Esophagus squamous epithelium (tissue), 5 donors: ENCODE measurements around the gene CCDC61. TPM values are rescaled to one million over a fixed set of nuclear protein-coding genes. Genes with fewer than 3 reads are reported as not detected.

Source experiments
- DNase-seq: peaks from one replicate; lab custom pipeline; 2025; lab: John Stamatoyannopoulos, UW
- H3K27ac ChIP-seq, 4 donors: fragments of 200-600 bp; sonication (generic); one replicate each; pipeline ENCODE4 v1.5.1; 2016 to 2019; ENCODE audit warnings: mild to moderate bottlenecking in 1 of 4
- H3K27me3 ChIP-seq, 4 donors: fragments of 200-600 bp; sonication (generic); 1 replicate in 3 of 4; 2 replicates in 1 of 4; pipeline versions ENCODE4 v1.5.1 to v1.6.0; 2017 to 2021; ENCODE audit warnings: antibody characterized with exemption in 1 of 4
- H3K36me3 ChIP-seq, 3 donors: fragments of 200-600 bp; sonication (generic); one replicate each; pipeline ENCODE4 v1.5.1; 2016 to 2019
- H3K4me1 ChIP-seq, 3 donors: fragments of 200-600 bp; sonication (generic); one replicate each; pipeline ENCODE4 v1.5.1; 2017 to 2019
- H3K4me3 ChIP-seq, 4 donors: fragments of 200-600 bp; sonication (generic); 1 replicate in 3 of 4; 2 replicates in 1 of 4; pipeline ENCODE4 v1.5.1; 2016 to 2019; ENCODE audit warnings: mild to moderate bottlenecking in 2 of 4, moderate library complexity in 1 of 4
- H3K9me3 ChIP-seq, 3 donors: fragments of 200-600 bp; sonication (generic); one replicate each; pipeline ENCODE4 v1.5.1; 2016 to 2019
- POLR2A ChIP-seq, 4 donors: fragments of 450-650 bp; IDR thresholded peaks; one replicate each; pipeline ENCODE4 v1.6.1; 2017; ENCODE audit warnings: antibody characterized with exemption in 4 of 4, mild to moderate bottlenecking in 4 of 4, moderate library complexity in 3 of 4
- WGBS, 2 donors: methylation state at CpG; one replicate each; pipeline ENCODE4 v1.1.5; 2018; 5-methylcytosine and 5-hydroxymethylcytosine counted together
- intact Hi-C: fragments of 100-400 bp; cut with DNase I; formaldehyde crosslinking; loops from one replicate; pipeline ENCODE4 v1.15.0; 2022
- small RNA-seq, 4 donors: library from RNA; depleted of rRNA; stranded (forward); fragments of <200 nt; gene quantifications; one replicate each; pipeline ENCODE3, GENCODE V24; 2016
- total RNA-seq, 4 donors: library from RNA; depleted of rRNA; stranded (reverse); fragments of >200 nt; gene quantifications; one replicate each; pipeline ENCODE4 v1.1.0, GENCODE V29; 2016
- TF ChIP-seq, protein P1 (sequence below), 6 experiments: fragments of 450-650 bp in 4 of 6; fragments of 200-600 bp in 2 of 6; sonication (generic) in 2 of 6; IDR thresholded peaks; one replicate each; pipeline ENCODE4 v1.5.1; 2016 to 2019; ENCODE audit warnings: antibody characterized with exemption in 6 of 6, mild to moderate bottlenecking in 4 of 6, moderate library complexity in 4 of 6
- donor health status: DM: yes; HTN: yes; CAD: no.

Gene CCDC61
- total RNA-seq, 4 donors from 2014 or later, result 5.9 to 9.5 (median 7.4) TPM

GRCh38 chr19:46067691-46068090, 72.4 kb downstream of the CCDC61 start:
- H3K36me3 ChIP-seq, result no peaks in the 10 kb centered on the region
- H3K27me3 ChIP-seq, result peaks cover 0 to 77% (median 0%) of the 10 kb centered on the region in 4 donors
- H3K27ac ChIP-seq, result no peak overlapping the region
- intact Hi-C loops, result no loop called here
- no peak overlapping the region for H3K4me3 ChIP-seq
- no peaks in the 10 kb centered on the region for H3K9me3 ChIP-seq
- DNase-seq, result no peak
- no peak for TF ChIP-seq POLR2A (IDR thresholded peaks at IDR 0.05)
- TF ChIP-seq, protein P1, sequence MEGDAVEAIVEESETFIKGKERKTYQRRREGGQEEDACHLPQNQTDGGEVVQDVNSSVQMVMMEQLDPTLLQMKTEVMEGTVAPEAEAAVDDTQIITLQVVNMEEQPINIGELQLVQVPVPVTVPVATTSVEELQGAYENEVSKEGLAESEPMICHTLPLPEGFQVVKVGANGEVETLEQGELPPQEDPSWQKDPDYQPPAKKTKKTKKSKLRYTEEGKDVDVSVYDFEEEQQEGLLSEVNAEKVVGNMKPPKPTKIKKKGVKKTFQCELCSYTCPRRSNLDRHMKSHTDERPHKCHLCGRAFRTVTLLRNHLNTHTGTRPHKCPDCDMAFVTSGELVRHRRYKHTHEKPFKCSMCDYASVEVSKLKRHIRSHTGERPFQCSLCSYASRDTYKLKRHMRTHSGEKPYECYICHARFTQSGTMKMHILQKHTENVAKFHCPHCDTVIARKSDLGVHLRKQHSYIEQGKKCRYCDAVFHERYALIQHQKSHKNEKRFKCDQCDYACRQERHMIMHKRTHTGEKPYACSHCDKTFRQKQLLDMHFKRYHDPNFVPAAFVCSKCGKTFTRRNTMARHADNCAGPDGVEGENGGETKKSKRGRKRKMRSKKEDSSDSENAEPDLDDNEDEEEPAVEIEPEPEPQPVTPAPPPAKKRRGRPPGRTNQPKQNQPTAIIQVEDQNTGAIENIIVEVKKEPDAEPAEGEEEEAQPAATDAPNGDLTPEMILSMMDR (IDR thresholded peaks at IDR 0.05), result no peak
- H3K4me1 ChIP-seq, result peaks cover 0 to 48% (median 9%) of the 10 kb centered on the region in 3 donors
- WGBS, 2 donors, result 70% methylated on average over 1 of the region's 1 CpG; no CpG with 5 or more reads in 1 of the 2 donors

Small RNAs within 50 kb of the gene (small RNA-seq; reads per million reads assigned to genes)
- gene MIR769, result 61.3 to 111 (median 86.2) reads per million in 4 donors

Other genes with a start within 250 kb of the CCDC61 start
- gene SIX5, start 226.2 kb upstream of the CCDC61 start, total RNA-seq, result 10 to 100 TPM in 2 of 4 donors, 1 to 10 TPM in 2; 5.8 to 13.5 (median 10.1) TPM
- 10 to 100 TPM; 15.8 to 36.6 (median 17.2) TPM for gene DMPK, start 213.0 kb upstream of the CCDC61 start, total RNA-seq
- 10 to 100 TPM in 3 of 4 donors, 1 to 10 TPM in 1; 9.1 to 32.2 (median 23.5) TPM for gene DMWD, start 202.6 kb upstream of the CCDC61 start, total RNA-seq
- gene RSPH6A, start 180.2 kb upstream of the CCDC61 start, total RNA-seq, result under 1 TPM in 1 of 4 donors, not detected in 3; 0.19 TPM
- 10 to 100 TPM; 28.4 to 36.6 (median 31.6) TPM for gene SYMPK, start 132.3 kb upstream of the CCDC61 start, total RNA-seq
- under 1 TPM in 1 of 4 donors, not detected in 3; 0.18 TPM for gene FOXA3, start 131.1 kb upstream of the CCDC61 start, total RNA-seq
- gene IRF2BP1, start 109.3 kb upstream of the CCDC61 start, total RNA-seq, result 10 to 100 TPM; 14.6 to 22.4 (median 20.0) TPM
- gene MYPOP, start 92.9 kb upstream of the CCDC61 start, total RNA-seq, result 1 to 10 TPM; 2.3 to 5.7 (median 4.2) TPM
- not detected for gene NANOS2, start 80.7 kb upstream of the CCDC61 start, total RNA-seq
- gene NOVA2, start 21.6 kb upstream of the CCDC61 start, total RNA-seq, result 1 to 10 TPM in 1 of 4 donors, under 1 TPM in 2, not detected in 1; 0.40 to 2.1 (median 0.44) TPM
- gene PGLYRP1, start 27.6 kb downstream of the CCDC61 start, total RNA-seq, result not detected
- gene IGFL4, start 45.5 kb downstream of the CCDC61 start, total RNA-seq, result not detected
- not detected for gene IGFL3, start 129.2 kb downstream of the CCDC61 start, total RNA-seq
- gene IGFL2, start 152.8 kb downstream of the CCDC61 start, total RNA-seq, result not detected
- 10 to 100 TPM in 3 of 4 donors, 1 to 10 TPM in 1; 2.9 to 46.0 (median 22.0) TPM for gene IGFL1, start 234.3 kb downstream of the CCDC61 start, total RNA-seq